Activated T-cell treated with anti-CD3 and anti-CD28 coated beads, Interleukin-2, amount 50 U/mL, for 4 hours (primary cell): ENCODE data around the gene MAG. TPM values are rescaled to one million over a fixed set of nuclear protein-coding genes. Genes with fewer than 3 reads are reported as not detected.

Experiments used
- total RNA-seq, 3 donors: library from RNA; stranded (reverse); gene quantifications; one replicate each; pipeline ENCODE4 v1.2.1, GENCODE V29; 2021

Gene MAG
- total RNA-seq, 3 donors from 2014 or later, result 0.29 TPM; not detected in 2

Other genes with a start within 250 kb of the MAG start
- gene FXYD3, start 176.3 kb upstream of the MAG start, total RNA-seq, result under 1 TPM; 0.23 to 0.63 (median 0.41) TPM
- gene LGI4, start 157.1 kb upstream of the MAG start, total RNA-seq, result under 1 TPM in 1 of 3 donors, not detected in 2; 0.14 TPM
- 1 to 10 TPM in 2 of 3 donors, under 1 TPM in 1; 0.95 to 1.6 (median 1.4) TPM for gene FXYD1, start 153.3 kb upstream of the MAG start, total RNA-seq
- under 1 TPM in 1 of 3 donors, not detected in 2; 0.48 TPM for gene FXYD7, start 148.9 kb upstream of the MAG start, total RNA-seq
- gene FXYD5, start 137.4 kb upstream of the MAG start, total RNA-seq, result 100 to 1,000 TPM; 363 to 466 (median 421) TPM
- gene FAM187B, start 63.4 kb upstream of the MAG start, total RNA-seq, result not detected
- 10 to 100 TPM; 14.0 to 18.7 (median 17.1) TPM for gene LSR, start 43.2 kb upstream of the MAG start, total RNA-seq
- gene USF2, start 23.2 kb upstream of the MAG start, total RNA-seq, result 100 to 1,000 TPM; 130 to 145 (median 144) TPM
- gene HAMP, start 9.6 kb upstream of the MAG start, total RNA-seq, result under 1 TPM; 0.58 to 0.81 (median 0.60) TPM
- 1 to 10 TPM; 1.3 to 5.2 (median 1.4) TPM for gene CD22, start 37.0 kb downstream of the MAG start, total RNA-seq
- gene FFAR1, start 55.7 kb downstream of the MAG start, total RNA-seq, result not detected
- under 1 TPM; 0.30 to 0.91 (median 0.61) TPM for gene FFAR3, start 66.3 kb downstream of the MAG start, total RNA-seq
- under 1 TPM in 2 of 3 donors, not detected in 1; 0.21 to 0.25 TPM for gene GPR42, start 78.9 kb downstream of the MAG start, total RNA-seq
- not detected for gene FFAR2, start 156.1 kb downstream of the MAG start, total RNA-seq
- gene KRTDAP, start 198.3 kb downstream of the MAG start, total RNA-seq, result not detected
- 1 to 10 TPM in 1 of 3 donors, under 1 TPM in 2; 0.49 to 1.3 (median 0.95) TPM for gene DMKN, start 221.5 kb downstream of the MAG start, total RNA-seq
- gene SBSN, start 236.2 kb downstream of the MAG start, total RNA-seq, result not detected
- gene GAPDHS, start 241.3 kb downstream of the MAG start, total RNA-seq, result not detected